GM21515 (cell line): ENCODE results near the gene MGAT5B.

ENCODE experiments used
- ATAC-seq: cut with Tn5 transposase; IDR thresholded peaks from one replicate; pipeline ENCODE4 v1.9.1; 2021; ENCODE audit not compliant: unreplicated experiment

The MGAT5B gene

DNA sequence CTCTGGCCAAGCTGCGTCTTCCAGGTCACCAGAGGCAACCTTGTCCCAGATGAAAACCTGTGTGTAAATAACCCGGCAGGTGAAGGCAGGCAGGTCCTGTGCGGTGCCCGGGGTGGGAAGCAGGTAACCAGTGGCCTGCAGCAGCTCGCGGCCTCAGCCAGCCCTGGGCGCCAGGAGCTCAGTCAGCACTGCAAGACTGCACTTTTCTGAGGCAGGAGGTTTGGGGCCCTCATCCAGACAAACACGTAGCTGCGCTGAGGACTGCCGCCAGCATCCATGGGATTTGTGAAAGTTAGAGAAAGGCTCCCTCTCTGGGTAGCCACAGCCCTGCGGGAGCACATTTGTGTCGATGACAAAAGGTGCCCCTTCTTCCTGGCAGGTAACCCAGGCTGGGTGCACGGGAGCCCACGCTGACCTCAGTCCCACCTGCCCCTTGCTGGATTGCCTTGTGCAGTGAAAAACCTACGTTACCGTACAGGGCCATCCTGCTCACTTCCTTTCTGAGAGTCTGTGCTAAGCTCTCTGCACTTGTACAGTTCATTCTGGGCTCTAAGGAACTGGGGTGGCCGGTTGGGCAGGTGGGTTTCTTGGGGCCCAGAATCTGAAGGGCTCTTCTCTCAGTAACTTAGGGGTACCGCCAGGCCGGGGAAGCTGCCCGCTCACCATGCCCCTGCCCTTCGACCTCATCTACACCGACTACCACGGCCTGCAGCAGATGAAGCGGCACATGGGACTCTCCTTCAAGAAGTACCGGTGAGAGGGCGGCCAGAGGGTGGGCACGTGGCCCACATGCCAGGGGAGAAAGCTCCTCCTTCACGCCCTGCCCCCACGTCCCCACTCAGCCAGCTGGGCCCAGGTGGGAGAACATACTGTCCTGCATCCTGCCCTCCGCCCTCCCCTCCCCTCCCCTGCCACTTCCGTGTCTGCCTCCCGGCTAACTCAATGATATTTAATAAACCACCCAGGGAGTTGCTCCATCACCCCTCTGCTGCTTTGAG lies 56.4 kb downstream of the MGAT5B start:
- no peak for ATAC-seq

DNA sequence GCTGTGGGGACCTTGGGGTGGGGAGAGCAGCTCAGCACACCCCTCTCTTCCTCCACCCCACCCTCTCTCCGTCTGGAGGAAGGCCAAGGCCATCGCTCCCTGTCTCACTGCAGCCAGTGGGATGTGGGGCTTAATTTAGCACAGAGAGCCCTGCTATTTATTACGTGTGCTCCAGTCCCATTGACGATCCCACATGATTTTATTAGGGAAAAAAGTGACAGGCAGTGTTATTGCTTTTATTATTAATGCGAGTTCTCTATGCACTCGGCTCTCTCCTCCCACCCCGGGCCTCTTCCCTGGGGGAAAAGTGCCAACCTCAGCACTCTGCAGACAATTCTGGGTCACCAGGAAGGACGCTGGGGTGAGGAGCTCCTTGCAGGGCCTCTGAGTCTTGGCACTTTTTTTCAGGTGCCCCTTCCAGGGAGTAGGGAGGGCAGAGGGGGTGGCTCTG lies 57.3 kb downstream of the MGAT5B start:
- ATAC-seq: no peak

DNA sequence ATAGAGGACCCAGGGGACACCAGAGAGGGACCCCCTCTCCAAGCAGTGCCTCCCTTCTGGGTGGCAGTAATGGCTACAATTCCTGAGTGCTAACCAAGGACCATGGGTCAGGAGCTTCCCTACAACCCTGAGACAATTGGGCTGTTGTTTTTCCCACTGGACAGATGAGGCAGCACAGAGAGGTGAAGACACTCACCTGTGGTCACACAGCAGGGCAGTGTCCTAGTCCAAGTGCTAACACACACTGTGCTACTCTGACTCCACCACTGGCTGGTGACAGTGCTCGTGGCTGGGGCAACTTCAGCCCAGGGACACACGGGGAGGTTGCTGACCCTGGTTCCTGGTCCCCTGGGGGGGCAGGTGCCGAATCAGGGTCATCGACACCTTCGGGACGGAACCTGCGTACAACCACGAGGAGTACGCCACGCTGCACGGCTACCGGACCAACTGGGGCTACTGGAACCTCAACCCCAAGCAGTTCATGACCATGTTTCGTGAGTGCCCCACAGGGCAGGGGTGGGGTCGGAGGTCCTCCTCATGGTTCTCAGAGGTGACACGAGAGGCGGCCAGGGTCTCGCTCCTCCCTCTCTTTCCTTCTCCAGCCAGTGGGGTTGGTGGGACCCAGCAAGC lies 58.1 kb downstream of the MGAT5B start:
- no peak for ATAC-seq

DNA sequence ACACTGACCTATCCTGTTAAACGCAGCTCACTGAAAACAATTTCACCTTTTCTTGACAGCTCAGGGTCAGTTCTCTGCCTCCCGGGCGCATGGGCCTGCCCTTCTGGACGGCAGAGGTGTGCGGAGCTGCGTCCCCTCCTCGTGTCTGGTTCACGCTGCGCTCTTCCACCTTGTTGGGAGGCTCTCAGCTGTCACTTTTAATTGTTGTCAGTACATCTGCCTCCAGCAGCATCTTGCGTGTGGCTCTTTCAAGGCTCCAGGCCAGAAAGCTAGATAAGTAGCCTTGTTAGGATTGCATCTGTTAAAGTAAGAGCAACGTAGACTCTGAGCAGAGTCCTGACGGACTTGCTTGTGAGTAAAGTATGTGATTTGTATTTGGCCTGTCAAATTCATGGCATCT lies 59.4 kb downstream of the MGAT5B start:
- no peak for ATAC-seq

DNA sequence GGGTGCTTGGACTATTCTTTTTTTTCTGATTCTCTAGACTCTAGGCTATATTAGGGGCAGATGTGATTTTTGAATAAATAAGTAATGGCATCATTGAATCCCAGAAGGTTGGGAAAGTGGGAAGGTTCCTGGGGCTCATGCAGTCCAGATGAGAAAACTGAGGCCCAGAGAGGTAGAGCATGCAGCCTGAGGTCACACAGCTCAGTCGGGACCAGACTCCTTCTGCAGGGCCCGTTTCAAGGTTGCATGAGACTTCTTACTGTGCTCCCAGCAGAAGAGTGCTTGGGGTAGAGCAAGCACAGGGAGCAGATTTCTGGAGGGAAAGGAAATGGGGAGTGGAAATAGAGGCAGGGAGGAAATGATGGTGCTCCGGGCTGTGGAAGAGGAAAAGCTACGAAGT lies 59.8 kb downstream of the MGAT5B start:
- no peak for ATAC-seq

DNA sequence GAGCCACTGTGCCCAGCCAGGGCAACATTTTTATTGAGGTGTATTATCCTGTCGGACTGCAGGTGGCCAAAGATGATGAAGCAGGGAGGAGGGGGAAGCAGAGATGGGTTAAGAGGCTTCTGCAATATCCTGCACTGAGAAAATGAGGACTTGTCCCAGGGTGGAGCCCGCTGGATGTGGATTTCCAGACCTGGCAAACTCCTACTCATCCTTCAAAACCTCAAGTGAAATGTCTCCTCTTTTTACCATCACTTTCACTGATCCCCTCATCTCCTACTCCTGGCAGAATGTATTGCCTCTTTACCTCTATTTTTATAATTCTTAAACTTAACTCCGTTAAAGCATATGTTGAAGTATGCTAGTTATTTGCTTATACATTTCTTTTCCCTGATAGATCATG lies 60.9 kb downstream of the MGAT5B start:
- ATAC-seq: no peak

DNA sequence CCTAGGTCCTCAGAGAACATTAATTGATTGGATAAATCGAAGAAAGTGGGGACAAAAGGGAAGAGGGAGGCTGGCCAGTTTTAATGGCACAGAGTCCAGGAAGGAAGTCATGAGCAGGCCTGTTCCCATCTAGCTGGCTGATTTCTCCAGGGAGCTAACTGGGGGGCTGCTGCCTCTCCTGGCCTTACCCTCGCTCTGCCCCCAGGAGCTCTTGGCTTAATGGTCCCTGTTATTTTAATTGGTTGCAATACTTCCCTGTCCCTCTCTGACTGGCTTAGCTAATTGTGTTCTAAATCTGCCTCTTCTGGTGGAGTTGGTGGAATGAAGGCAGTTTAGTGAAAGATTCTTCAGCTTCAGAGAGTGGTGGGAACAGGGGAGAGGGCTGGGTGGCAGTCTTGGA lies 61.4 kb downstream of the MGAT5B start:
- ATAC-seq: no peak

DNA sequence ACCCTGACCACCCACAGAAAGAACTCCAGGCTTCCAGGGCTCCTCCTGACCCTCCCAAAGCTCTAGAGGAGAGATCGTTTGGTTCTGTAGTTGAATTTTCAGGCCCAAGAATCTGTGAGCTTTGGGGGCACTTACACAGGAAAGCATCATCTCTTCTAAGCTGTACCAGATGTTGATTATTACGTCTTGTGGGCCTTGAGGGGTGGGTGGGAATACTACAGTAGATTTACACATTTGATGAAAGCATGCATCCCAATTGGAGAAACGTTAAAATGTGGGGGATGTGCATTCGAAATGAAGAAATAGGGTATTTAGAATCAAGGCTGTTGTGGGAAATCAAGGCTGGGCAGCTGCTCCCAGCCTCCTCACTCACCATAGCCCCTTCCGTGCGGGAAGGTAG lies 61.9 kb downstream of the MGAT5B start:
- ATAC-seq: no peak

DNA sequence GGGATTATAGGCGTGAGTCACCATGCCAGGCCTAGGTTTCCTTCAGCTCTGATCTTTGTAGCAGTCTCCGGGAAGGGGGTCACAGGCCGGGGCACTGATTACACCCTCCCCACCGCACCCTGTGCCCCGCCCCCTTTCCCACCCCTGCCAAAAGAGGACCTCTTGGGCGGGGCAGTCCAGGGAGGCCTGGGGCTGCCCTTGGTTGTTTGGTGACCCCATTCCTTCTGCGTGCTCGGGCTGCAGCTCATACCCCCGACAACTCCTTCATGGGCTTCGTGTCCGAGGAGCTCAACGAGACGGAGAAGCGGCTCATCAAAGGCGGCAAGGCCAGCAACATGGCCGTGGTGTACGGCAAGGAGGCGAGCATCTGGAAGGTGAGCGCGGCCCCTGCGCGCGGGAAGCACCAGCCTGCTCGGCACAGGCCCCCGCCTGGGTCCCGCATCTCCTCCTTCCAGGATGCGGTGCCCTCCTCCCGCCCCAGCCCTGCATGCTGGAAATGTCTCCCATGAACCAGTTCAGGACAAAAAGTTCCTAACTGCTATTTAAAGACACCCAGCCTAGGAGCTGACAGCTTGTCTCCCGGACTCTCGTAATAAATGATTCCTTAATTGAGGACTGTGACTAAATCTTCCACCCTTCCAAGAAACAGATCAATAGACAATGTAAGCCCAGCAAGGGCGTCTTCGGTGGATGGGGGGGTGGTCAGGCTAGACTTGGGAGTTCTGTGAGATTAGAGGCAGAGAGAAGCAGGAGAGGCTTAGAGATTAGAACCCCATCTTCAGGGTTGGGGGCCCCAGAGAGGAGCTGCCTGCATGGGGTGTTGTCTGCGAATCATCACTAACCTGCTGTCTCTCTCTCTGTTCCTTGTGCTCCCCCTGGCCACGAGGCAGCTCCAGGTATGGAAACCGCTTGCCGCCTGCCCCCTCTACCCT lies 64.5 kb downstream of the MGAT5B start:
- ATAC-seq: no peak

DNA sequence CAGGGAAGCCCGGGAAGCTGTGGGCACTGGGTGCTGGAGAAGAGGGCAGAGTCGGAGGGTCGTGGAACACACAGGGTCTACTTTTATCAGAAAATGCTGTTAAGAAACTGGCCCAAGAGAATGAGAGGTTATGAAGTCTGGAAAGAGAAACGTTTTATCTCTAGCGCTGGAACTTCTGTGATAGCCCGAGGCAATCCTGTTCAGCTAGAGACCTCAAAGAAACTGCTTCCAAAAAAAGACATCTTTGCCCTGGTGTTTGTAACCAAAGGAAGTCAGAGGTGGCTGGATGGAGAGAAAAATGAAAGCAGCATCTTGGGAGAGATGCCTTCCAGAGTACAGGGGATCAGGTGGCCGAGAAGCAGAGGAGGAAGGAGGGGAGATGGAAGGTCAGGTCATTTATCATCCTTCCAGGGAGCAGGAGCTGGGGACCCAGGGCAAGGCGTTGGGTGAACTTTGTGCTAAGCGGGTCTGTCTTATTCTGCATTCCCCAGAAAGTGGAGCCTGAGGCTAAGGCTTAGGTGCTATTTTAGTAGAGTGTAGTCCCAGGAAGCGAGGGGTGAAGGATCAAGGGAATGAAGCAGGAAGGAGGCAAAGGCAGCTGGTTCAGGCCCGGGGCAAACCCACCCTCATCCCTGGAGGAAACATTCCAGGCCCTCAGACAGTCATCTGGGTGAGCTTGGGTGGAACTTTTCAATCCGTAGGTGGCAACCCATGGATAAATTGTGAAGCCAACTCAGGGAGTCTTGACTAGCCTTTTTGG lies 66.5 kb downstream of the MGAT5B start:
- no peak for ATAC-seq

DNA sequence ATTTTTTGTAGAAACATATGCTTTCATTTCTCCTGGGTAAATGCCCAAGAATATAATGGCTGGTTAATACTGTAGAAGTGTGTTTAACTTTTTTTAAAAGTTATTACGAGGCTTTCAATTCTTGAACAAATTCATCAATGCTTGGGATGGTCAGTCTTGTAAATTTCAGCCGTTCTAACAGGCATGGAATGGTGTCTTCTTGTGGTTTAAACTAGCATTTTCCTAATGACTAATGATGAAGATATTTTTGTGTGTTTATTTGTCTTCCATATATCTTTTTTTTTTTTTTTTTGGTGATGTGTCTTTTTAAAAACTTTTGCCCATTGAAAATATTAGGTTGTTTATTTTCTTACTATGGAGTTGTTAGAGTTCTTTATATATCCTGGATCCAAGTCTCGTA lies 67.1 kb downstream of the MGAT5B start:
- ATAC-seq: no peak

DNA sequence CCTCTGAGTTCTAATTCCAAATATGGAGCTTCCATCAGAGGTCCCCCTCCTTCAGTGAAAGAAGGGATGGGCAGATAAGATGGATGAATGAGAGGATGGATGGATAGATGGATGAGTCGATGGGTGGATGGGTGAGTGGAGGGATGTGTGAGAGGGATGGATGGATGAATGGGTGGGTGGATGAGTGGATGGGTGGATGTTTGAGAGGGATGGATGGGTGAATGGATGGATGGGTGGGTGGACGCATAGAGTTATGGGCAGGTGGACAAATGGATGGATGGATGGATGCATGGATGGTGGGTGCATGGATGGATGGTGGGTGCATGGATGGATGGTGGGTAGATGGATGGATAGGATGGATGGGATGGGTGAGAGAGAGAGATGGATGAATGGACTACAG lies 69.0 kb downstream of the MGAT5B start:
- ATAC-seq: no peak

DNA sequence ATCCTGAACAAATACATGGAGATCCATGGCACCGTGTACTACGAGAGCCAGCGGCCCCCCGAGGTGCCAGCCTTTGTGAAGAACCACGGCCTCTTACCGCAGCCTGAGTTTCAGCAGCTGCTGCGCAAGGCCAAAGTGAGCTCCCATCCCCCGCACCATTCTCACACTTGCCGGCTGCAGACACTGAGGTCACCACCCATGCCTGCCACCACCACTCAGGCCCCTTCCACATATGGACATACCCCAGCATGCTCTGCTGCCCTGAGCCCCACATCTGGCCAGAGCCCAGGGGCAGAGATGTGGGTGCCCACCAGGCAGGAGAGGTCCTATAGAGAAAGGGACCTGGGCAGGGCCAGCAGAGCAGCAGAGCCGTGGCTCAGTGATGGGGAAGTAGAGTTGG lies 69.8 kb downstream of the MGAT5B start:
- ATAC-seq: no peak

DNA sequence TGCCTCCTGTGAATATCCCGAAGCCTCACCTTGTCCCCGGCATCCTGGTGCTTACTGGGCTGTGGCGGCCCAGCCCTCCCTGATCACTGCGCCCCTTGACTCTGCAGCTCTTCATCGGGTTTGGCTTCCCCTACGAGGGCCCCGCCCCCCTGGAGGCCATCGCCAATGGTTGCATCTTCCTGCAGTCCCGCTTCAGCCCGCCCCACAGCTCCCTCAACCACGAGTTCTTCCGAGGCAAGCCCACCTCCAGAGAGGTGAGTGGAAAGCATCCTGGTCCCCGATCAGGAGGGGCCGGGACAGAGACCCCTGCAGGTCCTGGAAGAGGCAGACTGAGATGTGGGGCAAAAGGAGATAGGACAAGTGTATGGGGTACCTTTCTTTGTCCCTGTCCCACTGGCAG lies 72.1 kb downstream of the MGAT5B start:
- ATAC-seq: no peak

DNA sequence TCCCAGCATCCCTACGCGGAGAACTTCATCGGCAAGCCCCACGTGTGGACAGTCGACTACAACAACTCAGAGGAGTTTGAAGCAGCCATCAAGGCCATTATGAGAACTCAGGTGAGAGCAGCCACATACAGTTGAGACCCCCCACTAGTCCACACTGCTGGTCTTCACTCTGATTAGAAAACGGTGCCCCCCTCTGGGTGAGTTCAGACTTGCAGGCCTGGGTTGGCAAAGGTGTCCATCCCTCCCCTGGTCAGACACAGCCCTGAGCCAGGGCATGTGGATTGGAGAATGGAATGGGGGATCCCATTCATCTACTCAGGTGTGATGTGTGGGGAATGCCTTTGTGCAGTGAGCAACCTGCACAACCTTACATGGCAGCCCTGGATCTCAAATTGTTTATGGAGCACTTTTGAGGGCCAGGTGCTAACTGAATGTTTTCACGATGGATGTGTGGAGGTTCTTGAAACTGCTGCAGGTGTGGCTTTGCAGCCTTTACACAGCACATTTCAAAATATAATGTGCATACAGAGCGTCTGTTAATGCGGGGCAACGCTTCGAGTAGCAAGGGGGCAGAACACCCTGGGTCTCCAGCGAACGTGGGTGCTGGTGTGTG lies 72.6 kb downstream of the MGAT5B start:
- no peak for ATAC-seq

DNA sequence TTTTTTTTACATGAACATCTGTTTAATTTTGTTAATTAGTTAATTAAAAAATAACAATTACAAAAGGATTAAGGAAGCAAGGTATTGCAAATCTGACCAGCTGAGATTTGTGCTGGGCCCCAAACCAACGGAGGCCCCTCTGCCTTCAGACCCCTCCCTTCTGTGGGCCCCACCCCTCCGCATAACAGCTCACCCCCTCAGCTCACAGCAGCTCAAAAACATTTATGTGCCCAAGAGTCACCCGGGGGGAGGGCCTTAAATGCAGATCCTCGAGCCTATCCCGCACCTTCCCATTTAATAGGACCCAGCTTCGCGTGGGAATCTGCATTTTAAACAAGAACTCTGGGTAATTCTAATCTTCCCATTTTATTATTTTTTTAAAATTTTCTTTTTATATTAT lies 75.0 kb downstream of the MGAT5B start:
- ATAC-seq: no peak

DNA sequence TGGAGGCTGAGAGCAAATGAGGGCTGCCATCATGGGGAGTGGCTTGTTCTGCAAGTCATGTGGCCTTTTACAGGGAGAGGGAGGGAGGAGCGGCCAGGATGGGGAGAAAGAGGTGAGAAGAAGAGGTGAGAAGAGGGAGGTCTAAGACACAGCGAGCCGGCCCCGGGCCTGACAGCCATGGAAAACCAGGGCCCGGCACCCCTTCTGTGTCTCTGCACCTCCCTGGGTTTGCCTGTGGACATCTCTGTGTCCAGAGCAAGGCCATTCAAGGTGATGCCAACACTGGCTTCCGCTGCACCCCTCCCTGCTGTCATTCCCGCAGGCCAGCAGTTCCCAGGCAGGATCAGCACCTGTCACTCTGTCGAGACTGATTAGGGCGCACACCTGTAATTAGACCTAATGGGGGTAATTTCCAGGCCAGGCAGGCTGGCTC lies 75.6 kb downstream of the MGAT5B start:
- ATAC-seq: no peak

DNA sequence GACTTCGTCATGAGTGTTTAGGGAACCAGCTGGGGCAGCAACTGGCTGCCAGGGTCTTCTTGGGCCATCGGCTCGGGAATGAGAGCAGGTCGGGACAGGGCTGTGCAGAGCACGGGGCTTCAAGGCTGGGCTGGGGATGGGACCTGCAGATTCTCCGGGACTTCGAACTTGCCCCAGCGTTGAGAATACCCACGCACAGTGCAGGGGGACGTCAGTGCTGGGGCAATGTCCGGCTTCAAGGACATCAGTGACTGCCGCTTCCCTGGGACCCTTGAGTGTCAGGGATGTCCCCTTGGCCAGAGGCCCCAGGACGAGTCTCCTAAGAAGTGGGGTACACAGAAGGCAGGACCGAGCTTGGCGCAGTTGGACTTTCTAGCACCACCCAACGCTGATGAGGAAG lies 76.3 kb downstream of the MGAT5B start:
- ATAC-seq: no peak

DNA sequence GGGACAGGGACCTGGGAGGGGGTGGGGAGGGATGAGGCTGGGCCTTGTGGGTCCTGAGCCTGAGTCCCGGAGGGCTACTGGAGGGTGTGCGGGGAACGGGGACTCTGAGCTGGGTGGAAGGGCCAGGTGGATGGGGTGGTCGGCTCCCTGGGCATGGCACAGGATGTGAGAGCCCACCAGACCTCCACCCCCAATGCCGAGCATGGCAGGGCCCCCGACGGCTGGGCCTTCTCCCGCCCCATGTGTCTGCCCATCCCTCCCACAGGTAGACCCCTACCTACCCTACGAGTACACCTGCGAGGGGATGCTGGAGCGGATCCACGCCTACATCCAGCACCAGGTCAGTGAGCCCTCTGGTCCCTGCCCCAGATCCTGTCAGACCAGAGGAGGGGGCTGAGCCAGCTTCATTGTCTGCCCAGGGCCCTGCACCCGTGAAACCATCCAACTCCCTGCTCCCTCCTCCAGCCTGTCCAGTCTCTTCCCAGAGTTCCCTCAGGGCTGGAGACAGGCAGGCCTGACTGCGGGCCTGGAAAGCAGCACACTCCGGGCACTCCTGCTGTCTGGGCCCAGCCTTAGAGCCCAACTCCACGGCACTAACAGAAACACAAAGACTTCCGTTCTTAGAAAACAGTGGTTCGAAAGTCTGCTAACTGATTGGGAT lies 78.0 kb downstream of the MGAT5B start:
- no peak for ATAC-seq

DNA sequence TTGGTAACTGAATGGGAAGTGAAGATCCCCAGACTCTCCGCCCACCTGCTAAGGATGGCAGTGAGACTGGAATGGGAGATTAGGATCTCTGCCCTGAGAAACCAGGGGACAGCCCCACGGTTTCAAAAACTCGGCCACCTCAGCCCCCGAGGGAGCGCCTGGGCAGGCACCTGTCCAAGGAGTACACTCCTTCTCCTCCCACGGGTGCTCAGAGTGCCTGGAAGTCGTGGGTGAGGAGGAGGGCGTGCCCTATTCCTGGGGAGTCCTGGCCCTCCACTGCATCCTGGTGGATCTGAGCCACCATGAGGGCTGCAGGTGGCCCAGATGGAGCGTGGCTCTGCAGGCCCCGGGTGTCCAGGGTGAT lies 78.5 kb downstream of the MGAT5B start:
- no peak for ATAC-seq
